ENCODE measurements around the gene OR4B1.
"Not testable (repeated sequence)": the region's sequence is repeated elsewhere in the genome, so short reads cannot be mapped to it uniquely, and the experiment has no call there.

The OR4B1 gene

DNA sequence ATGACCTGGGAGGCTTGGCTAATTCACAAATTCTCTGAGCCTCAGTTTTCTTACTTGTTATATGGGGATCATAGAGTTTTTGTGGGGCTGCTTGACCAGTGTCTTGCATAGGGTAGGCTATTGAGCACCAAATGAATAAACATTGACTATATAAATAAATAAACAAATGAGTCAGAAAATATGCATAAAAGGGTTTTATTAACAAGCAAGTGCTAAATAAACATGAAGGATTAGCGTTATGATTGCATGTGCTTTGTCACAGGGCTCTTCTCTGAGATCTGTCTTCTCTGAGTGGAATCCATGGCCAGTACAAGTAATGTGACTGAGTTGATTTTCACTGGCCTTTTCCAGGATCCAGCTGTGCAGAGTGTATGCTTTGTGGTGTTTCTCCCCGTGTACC is at the start of gene OR4B1:
Gene OR4B1, plus strand, starts transcription at position 301 of the 400 bp plus-strand sequence. Its CDS starts 0 bp downstream, at position 301.
- DNase-seq, result no peak

DNA sequence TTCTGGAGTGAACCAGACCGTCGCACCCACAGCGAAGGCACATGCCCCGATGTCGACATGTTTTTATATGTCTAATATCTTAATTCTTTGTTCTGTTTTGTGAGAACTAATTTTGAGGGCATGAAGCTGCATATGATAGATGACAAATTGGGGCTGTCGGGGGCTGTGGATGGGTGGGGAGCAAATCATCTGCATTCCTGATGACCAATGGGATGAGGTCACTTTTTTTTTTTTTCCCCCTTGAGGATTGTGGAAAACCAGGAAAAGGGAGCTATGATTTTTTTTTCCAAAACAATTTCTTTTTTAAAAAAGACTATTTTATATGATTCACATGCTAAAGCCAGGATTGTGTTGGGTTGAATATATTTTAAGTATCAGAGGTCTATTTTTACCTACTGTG is 49.2 kb upstream of the OR4B1 start:
- DNase-seq, result no peak

GRCh38 chr11:48168815-48169214 is 47.8 kb upstream of the OR4B1 start:
- no peak for DNase-seq

DNA sequence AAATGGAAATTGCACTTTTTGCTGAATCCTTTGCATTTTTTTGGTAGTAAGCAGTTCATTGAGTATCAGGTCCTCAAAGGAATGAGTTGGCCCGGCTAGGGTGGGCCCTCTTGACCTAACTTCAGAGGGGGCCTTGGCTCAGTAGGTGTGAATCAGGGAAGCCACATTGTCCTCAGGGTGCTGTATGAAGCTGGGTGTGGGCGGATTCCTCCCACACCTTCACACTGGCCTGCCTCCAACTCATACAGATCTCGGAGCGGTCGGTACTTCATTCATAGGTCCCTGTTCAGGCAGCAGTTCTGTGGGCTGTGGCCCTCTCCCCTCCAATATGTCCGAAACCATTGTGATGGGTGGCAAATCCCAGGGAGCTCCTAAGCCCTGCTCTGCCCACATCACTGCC is 47.4 kb upstream of the OR4B1 start:
- no peak for DNase-seq

GRCh38 chr11:48169717-48170116 is 46.9 kb upstream of the OR4B1 start:
- DNase-seq, result no peak

DNA sequence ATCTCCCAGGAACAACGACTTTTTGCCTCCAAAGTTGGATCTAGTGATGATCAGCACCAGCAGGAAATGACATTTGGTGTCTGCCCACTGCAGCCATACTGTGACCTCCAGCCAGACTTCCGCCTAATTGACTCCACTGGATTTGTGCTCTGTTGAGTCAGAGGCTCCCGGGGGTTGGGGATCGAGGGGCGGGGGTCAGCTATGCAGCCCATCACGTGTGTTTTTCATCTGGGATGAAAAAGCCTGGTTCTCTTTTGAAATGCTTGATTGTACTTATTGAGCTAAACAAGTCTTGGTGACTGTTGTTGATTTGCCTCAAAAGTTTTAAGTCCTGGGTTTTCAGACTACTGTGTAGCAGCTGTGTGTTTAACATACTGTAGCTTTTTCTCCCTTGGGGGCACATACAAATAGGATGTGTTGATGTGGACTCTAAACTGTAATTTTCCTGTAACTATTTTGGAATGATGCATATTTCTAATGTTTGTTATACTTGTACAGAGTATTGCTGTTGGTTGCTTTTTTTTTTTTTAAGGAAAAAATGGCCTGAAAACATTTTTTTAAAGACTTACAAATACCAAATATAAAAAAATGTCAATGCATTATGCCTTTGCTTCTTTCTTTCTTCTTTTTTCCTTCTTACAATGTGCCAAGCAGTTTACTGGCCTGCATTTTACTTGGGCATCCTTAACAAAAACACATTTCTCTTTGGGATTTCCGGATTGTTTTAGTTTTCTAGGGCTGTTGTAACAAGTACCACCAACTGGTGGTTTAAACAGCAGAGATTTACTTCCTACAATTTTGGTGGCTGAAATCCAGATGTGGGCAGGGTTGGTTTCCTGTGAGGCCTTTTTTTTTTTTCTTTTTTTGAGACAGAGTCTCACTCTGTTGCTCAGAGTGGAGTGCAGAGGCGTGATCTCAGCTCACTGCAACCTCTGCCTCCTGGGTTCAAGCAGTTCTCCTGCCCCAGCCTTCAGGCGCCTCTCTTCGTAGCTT is 46.1 kb upstream of the OR4B1 start:
- peak; percentile 73 for DNase-seq

GRCh38 chr11:48172818-48173609 is 43.6 kb upstream of the OR4B1 start:
- DNase-seq, result peak; percentile 2

DNA sequence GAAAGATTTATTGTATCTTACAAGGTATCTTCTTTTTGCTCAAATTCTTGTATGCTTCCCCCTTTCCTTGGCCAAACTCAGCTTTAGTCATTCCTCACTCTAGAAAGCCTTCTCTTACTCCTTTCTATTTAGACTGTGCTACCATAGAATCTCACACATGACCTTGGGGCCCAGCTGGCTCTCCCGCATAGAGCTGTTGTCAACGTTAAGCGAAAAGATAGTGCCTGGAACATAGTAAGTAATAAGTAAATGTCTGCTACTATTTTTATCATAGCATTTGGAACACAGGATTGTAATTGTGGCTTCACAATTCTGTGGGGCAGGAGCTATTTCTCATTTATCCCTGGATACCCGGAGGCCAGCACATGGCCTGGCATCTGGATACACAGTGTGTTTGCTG is 38.9 kb upstream of the OR4B1 start:
- no peak for DNase-seq

- no peak for DNase-seq
Measured at GRCh38 chr11:48180627-48181026, 36.0 kb upstream of the OR4B1 start.

DNA sequence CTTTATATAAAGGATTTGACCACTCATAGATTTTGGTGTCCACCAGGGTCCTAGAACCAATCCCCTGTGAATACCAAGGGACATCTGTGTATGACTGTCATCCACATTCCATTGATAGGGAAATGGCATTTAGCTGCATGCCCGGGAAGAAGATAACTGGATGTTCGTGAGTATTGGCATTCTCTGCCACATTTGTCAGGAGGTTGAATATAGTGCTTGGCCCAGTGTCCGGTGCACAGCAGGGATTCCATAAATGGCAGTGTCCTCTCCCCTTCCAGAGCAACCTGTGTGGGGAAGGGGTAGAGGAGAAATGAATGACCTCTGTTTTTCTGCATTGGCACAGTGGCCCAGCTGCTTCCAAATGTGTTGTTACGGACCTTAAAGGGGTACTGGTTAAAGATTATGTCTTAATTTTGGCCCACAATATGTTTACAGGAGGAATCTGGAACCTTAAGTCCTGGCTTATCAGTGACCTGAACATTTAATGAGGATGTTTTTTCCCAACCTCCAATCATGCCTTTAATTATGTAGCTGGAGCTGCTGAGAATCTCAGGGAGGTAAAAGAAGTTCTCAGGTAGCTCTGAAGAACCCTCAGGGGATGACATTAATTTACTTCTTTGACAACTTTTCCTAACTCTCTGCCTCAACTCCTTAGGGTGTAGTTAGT is 33.6 kb upstream of the OR4B1 start:
- no peak for DNase-seq

DNA sequence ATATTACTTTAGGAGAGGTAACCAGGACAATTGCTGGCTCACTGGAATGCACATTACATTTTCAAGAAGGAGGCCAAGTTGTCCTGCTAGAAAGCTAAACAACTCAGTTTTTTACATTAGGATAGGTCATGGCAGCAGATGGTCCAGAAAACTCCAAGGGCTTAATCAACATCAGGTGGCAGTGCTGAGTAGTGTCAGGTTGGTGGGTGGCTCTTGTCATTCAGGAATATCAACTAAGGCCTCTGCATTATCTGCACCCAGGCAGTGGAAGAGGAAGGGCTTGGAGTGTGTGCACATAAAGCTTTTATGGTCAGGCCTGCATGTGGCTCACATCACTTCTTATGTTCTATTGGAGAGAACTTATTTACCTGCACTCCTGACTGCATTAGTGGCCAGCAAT is 32.2 kb upstream of the OR4B1 start:
- no peak for DNase-seq

DNA sequence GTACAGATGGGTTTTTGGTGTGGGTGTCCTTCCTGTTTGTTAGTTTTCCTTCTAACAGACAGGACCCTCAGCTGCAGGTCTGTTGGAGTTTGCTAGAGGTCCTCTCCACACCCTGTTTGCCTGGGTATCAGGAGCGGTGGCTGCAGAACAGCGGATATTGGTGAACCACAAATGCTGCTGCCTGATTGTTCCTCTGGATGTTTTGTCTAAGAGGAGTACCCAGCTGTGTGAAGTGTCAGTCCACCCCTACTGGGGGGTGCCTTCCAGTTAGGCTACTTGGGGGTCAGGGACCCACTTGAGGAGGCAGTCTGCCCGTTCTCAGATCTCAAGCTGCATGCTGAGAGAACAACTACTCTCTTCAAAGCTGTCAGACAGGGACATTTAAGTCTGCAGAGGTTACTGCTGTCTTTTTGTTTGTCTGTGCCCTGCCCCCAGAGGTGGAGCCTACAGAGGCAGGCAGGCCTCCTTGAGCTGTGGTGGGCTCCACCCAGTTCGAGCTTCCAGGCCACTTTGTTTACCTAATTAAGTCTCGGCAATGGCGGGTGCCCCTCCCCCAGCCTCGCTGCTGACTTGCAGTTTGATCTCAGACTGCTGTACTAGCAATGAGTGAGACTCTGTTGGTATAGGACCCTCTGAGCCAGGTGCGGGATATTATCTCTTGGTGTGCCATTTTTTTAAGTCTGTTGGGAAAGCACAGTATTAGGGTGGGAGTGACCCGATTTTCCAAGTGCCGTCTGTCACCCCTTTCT is 25.5 kb upstream of the OR4B1 start:
- DNase-seq, result not testable (repeated sequence)

GRCh38 chr11:48193876-48194275 is 22.7 kb upstream of the OR4B1 start:
- DNase-seq, result no peak

GRCh38 chr11:48207881-48208280 is 8.7 kb upstream of the OR4B1 start:
- DNase-seq, result no peak

DNA sequence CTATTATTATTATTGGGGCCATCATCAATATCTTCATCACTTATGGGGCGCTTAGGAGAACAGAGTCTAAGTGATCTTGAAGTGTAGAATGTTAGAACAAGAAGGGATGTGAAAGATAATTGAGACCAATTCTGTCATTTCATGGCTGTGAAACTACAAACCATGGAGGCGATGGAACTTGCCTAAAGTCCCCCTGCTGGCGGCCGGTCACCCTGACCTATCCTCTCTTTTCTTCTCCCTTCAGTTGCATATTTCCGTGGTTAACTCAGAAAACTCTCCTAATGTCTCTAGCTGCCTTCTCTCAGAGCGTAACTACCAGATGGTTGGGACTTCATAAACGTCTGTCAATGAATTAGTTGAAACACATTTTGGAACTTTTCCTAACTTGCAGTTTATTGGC is 6.6 kb upstream of the OR4B1 start:
- no peak for DNase-seq

GRCh38 chr11:48228761-48229160 is 12.2 kb downstream of the OR4B1 start:
- DNase-seq, result no peak

DNA sequence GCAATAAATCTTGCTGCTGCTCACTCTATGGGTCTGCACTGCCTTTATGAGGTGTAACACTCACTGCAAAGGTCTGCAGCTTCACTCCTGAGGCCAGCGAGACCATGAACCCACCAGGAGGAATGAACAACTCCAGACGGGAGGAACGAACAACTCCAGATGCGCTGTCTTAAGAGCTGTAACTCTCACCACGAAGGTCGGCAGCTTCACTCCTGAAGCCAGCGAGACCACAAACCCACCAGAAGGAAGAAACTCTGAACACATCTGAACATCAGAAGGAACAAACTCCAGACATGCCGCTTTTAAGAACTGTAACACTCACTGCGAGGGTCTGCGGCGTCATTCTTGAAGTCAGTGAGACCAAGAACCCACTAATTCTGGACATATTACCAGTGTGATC is 13.4 kb downstream of the OR4B1 start:
- not testable (repeated sequence) for DNase-seq

GRCh38 chr11:48237727-48238126 is 21.1 kb downstream of the OR4B1 start:
- DNase-seq, result no peak

DNA sequence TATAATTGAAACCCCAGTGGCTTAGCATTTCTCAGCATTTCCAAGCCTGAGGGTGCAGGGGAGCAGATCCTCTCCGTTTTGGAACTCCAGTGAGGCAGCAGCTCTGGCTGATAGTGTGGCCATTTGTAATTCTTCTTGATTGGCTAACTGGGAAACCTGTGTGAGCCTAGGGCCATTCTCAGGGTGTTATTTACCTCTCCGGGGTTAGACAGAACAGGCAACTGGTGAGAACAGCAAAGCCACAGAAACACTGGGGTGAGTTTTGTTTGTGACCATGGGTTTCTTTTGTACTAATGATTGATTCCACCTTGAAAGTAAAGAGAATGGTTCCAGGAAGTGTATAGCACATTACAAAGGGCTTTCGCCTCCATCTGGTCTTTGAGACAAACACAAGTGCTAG is 25.9 kb downstream of the OR4B1 start:
- no peak for DNase-seq

DNA sequence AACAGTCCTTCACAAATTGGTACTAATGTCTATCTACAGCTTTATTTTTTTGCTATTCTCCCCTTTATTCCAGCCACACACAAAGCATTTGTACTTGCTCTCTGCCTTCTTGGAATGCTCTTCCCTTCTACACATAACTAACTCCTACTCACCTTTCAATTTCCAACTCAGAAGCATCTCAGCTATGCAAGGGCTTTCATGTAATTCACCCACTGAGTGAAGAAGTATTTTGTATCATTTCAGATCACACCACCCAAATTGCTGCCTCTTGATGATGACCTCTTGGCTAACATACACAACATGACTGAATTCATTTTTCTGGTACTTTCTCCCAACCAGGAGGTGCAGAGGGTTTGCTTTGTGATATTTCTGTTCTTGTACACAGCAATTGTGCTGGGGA is 28.2 kb downstream of the OR4B1 start, which contains the start of gene OR4X2:
Gene OR4X2, plus strand, starts transcription at position 301 of the 400 bp plus-strand sequence. Its CDS starts 0 bp downstream, at position 301.
- DNase-seq, result no peak

GRCh38 chr11:48248902-48249301 is 32.3 kb downstream of the OR4B1 start:
- DNase-seq, result no peak

GRCh38 chr11:48261600-48261999 is 45.0 kb downstream of the OR4B1 start:
- no peak for DNase-seq
